Activated CD8-positive, alpha-beta T cell treated with anti-CD3 and anti-CD28 coated beads, Interleukin-2, amount 10 ng/mL, durations not matched to agents 7 days and 5 days (primary cell): ENCODE data around the gene TMBIM1. TPM values are rescaled to one million over a fixed set of nuclear protein-coding genes. Genes with fewer than 3 reads are reported as not detected.
"Not testable (repeated sequence)": the region's sequence is repeated elsewhere in the genome, so short reads cannot be mapped to it uniquely, and the experiment has no call there.

Experiments used
- ATAC-seq: fragments of 150-1000 bp; cut with Tn5 transposase; one replicate; pipeline ENCODE4 v1.10.0; 2021; ENCODE audit warnings: moderate library complexity
- CTCF ChIA-PET: fragments of 350-600 bp; sonication (Branson Sonifier 250); formaldehyde crosslinking; loops from one replicate; lab custom pipeline; 2021; ENCODE audit warnings: antibody characterized with exemption; lab: Charles Lee
- POLR2A ChIA-PET: fragments of 350-600 bp; sonication (Branson Sonifier 250); formaldehyde crosslinking; loops from one replicate; lab custom pipeline; 2021; ENCODE audit warnings: antibody characterized with exemption; lab: Charles Lee
- DNase-seq: peaks from one replicate; pipeline ENCODE4 v3.0.0-alpha.2; 2020
- H3K27ac Mint-ChIP-seq: one replicate; pipeline ENCODE4 v1.8.0; 2021; ENCODE audit warnings: mild to moderate bottlenecking, mixed read lengths
- H3K27me3 Mint-ChIP-seq: one replicate; pipeline ENCODE4 v1.8.0; 2021; ENCODE audit warnings: low read depth, mixed read lengths
- H3K36me3 Mint-ChIP-seq: one replicate; pipeline ENCODE4 v1.8.0; 2021; ENCODE audit warnings: low read depth, mixed read lengths
- H3K4me1 Mint-ChIP-seq: one replicate; pipeline ENCODE4 v1.8.0; 2021; ENCODE audit warnings: low read depth, mixed read lengths
- H3K4me3 Mint-ChIP-seq: one replicate; pipeline ENCODE4 v1.8.0; 2021; ENCODE audit warnings: mild to moderate bottlenecking, mixed read lengths
- H3K9me3 Mint-ChIP-seq: one replicate; pipeline ENCODE4 v1.8.0; 2022; ENCODE audit warnings: mixed read lengths; ENCODE audit not compliant: insufficient read depth
- total RNA-seq, 2 experiments: library from RNA; stranded (reverse); gene quantifications; one replicate each; pipeline ENCODE4 v1.2.3, GENCODE V29; 2021

The TMBIM1 gene
- total RNA-seq, 2 experiments from 2014 or later, result 52.9 to 58.9 TPM

DNA sequence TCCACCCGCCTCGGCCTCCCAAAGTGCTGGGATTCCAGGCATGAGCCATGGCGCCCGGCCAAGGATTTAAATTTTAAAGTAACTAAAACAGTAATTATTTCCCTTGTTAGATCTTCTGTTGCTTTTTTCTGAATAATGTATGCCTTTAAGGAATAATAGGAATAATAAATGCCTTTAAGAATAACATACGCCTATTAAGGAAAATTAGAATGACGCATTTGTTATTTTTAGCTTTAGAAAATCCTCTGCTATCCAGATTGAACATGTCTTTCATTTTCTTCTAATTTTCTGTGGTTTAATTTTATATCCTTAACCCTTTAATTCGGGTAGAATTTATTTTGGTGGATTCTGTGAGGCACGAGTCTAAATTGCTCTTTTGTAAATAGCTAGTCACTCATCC is 23.1 kb upstream of the TMBIM1 start:
- DNase-seq (no peak), ATAC-seq (no peak)
- no peak overlapping the region for H3K4me3 Mint-ChIP-seq
- H3K4me1 Mint-ChIP-seq, result peaks cover 25% of the 10 kb centered on the region
- H3K36me3 Mint-ChIP-seq, result no peaks in the 10 kb centered on the region
- ChIA-PET POLR2A (no interaction called here), CTCF (interaction anchor here (0.9 to 1.2 kb wide), 3 partner anchors 14 to 42 kb away, joined by 3 to 6 read pairs (median 4); partner anchors contain the start of gene CATIP)
- H3K9me3 Mint-ChIP-seq, result no peaks in the 10 kb centered on the region
- no peaks in the 10 kb centered on the region for H3K27me3 Mint-ChIP-seq
- H3K27ac Mint-ChIP-seq, result no peak overlapping the region

DNA sequence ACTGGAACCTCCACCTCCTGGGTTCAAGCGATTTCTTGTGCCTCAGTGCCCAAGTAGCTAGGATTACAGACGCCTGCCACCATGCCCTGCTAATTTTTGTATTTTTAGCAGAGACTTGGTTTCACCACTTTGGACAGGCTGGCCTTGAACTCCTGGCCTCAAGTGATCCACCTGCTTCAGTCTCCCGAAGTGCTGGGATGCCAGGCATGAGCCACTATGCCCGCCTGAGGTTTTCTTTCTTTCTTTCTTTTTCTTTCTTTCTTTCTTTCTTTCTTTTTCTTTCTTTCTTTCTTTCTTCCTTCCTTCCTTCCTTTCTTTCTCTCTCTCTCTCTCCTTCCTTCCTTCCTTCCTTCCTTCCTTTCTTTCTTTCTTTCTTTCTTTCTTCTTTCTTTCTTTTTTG is 22.5 kb upstream of the TMBIM1 start:
- POLR2A ChIA-PET, H3K27ac Mint-ChIP-seq, ATAC-seq, DNase-seq, H3K4me3 Mint-ChIP-seq, H3K36me3 Mint-ChIP-seq, H3K27me3 Mint-ChIP-seq, H3K9me3 Mint-ChIP-seq: not testable (repeated sequence)
- H3K4me1 Mint-ChIP-seq, result peaks cover 25% of the 10 kb centered on the region
- CTCF ChIA-PET, result interaction anchor here (1.2 kb wide), 1 partner anchor 13 kb away, joined by 6 read pairs; no protein-coding TSS in a partner anchor

DNA sequence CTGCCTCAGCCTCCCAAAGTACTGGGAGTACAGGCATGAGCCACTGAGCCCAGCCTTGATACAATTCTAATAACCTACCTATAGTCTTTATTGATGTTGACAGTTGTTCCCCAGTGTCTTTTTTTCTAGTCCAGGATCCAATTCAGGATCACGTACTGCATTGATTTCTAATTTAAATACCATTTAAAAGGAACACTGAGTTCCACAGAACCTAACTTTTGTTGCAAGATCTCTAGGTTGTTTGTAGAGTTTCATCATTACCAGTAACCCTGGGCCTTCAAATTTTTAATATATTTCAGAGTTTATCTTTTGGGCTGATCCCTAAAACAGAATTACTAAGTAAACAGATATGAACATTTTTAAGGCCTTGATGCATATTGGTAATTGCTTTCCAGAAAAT is 21.1 kb upstream of the TMBIM1 start:
- Mint-ChIP-seq H3K4me1 (peaks cover 26% of the 10 kb centered on the region), H3K36me3 (no peaks in the 10 kb centered on the region), H3K27ac (no peak overlapping the region), H3K27me3 (no peaks in the 10 kb centered on the region), H3K4me3 (no peak overlapping the region), H3K9me3 (no peaks in the 10 kb centered on the region)
- DNase-seq (no peak), ATAC-seq (no peak)
- CTCF ChIA-PET, result no interaction called here
- POLR2A ChIA-PET, result no interaction called here

DNA sequence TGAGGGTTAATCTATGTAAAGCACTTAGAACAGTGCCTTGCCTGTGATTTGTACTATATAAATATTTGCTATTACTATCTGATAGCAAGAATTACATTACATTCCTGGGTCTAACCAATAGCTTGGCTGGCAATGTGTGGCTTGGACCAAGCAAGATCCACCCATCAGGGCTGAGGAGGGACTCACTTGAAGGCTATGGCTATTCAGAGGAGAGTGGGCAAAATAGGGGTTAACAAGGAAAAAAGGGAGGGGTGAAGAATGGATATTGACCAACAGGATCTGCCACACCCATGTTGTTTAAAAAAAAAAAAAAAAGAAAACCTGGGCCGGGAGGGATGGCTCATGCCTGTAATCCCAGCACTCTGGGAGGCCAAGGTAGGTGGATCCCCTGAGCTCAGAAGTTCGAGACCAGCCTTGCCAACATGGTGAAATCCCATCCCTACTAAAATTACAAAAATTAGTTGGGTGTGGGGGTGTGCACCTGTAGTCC is 20.0 kb upstream of the TMBIM1 start:
- Mint-ChIP-seq H3K4me1 (peaks cover 27% of the 10 kb centered on the region), H3K27me3 (no peaks in the 10 kb centered on the region)
- CTCF ChIA-PET, result interaction anchor here (0.9 to 1.0 kb wide), 2 partner anchors 10 to 20 kb away, joined by 4 read pairs; no protein-coding TSS in a partner anchor

GRCh38 chr2:218311541-218312266 is 19.4 kb upstream of the TMBIM1 start:
- CTCF ChIA-PET, result interaction anchor here (0.8 to 1.0 kb wide), 4 partner anchors 10 to 44 kb away, joined by 3 to 4 read pairs (median 4); no protein-coding TSS in a partner anchor
- H3K4me3 Mint-ChIP-seq, H3K9me3 Mint-ChIP-seq, H3K27ac Mint-ChIP-seq, H3K27me3 Mint-ChIP-seq, H3K36me3 Mint-ChIP-seq, ATAC-seq, DNase-seq, POLR2A ChIA-PET: not testable (repeated sequence)
- H3K4me1 Mint-ChIP-seq, result peaks cover 21% of the 10 kb centered on the region

More for the DNA sequence above, 20.0 kb upstream of the TMBIM1 start:
- no peak for ATAC-seq
- H3K4me3 Mint-ChIP-seq, result no peak overlapping the region
- no peaks in the 10 kb centered on the region for H3K9me3 Mint-ChIP-seq
- H3K27ac Mint-ChIP-seq, result no peak overlapping the region
- no peak for DNase-seq
- POLR2A ChIA-PET, result no interaction called here
- H3K36me3 Mint-ChIP-seq, result no peaks in the 10 kb centered on the region

GRCh38 chr2:218310853-218311540 is 18.7 kb upstream of the TMBIM1 start:
- no peaks in the 10 kb centered on the region for H3K9me3 Mint-ChIP-seq
- no peaks in the 10 kb centered on the region for H3K27me3 Mint-ChIP-seq
- H3K4me3 Mint-ChIP-seq, result no peak overlapping the region
- peaks cover 15% of the 10 kb centered on the region for H3K4me1 Mint-ChIP-seq
- DNase-seq, result no peak
- H3K36me3 Mint-ChIP-seq, result no peaks in the 10 kb centered on the region
- no peak overlapping the region for H3K27ac Mint-ChIP-seq
- CTCF ChIA-PET, result interaction anchor here (0.8 to 0.9 kb wide), 2 partner anchors 9 to 45 kb away, joined by 3 to 4 read pairs; no protein-coding TSS in a partner anchor
- ATAC-seq, result no peak
- POLR2A ChIA-PET, result no interaction called here

DNA sequence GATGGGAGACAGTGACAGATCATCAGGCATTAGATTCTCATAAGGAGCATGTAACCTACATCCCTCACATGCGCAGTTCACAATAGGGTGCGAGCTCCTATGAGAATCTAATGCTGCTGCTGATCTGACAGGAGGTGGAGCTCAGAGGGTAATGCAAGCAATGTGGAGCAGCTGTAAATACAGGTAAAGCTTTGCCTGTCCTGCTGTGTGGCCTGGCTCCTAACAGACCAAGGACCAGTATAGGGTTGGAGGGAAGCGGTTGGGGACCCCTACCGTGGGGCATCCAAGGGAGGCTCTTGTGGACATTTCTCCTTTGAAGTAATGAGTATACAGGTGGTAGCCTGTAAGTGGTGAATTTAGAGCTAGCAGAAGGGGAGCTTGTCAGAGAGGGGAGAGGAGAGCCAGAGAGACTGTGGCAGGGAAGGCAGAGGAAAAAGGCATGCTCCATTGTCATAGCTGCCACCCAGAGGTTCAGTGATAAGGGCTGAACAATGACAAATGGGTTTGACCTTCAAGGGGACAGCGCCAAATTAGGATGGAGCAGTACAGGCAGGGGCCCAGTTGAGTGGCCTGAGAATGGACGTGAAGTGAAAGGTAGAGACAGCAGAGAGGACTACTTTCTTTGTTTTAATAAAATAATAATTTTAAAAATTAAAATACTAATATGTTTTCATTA is 15.2 kb upstream of the TMBIM1 start:
- Mint-ChIP-seq H3K27ac (no peak overlapping the region), H3K27me3 (no peaks in the 10 kb centered on the region), H3K9me3 (no peaks in the 10 kb centered on the region), H3K36me3 (no peaks in the 10 kb centered on the region), H3K4me3 (no peak overlapping the region), H3K4me1 (peaks cover 9% of the 10 kb centered on the region)
- CTCF ChIA-PET, result interaction anchor here (0.9 to 2.9 kb wide), 4 partner anchors 13 to 49 kb away, joined by 3 to 12 read pairs (median 4); partner anchors contain the start of genes CATIP and TMBIM1
- no peak for ATAC-seq
- POLR2A ChIA-PET, result no interaction called here
- no peak for DNase-seq

- Mint-ChIP-seq H3K4me1 (peaks cover 13% of the 10 kb centered on the region), H3K4me3 (no peak overlapping the region), H3K27ac (no peak overlapping the region), H3K36me3 (no peaks in the 10 kb centered on the region), H3K9me3 (no peaks in the 10 kb centered on the region), H3K27me3 (no peaks in the 10 kb centered on the region)
- ChIA-PET CTCF (interaction anchor here (0.7 to 2.9 kb wide), 4 partner anchors 14 to 50 kb away, joined by 3 to 12 read pairs (median 4); partner anchors contain the start of genes CATIP, PNKD and TMBIM1), POLR2A (interaction anchor here (0.6 kb wide), 1 partner anchor 15 kb away, joined by 3 read pairs; no protein-coding TSS in a partner anchor)
- DNase-seq (no peak), ATAC-seq (no peak)
Measured at GRCh38 chr2:218306184-218306920, 14.0 kb upstream of the TMBIM1 start.

DNA sequence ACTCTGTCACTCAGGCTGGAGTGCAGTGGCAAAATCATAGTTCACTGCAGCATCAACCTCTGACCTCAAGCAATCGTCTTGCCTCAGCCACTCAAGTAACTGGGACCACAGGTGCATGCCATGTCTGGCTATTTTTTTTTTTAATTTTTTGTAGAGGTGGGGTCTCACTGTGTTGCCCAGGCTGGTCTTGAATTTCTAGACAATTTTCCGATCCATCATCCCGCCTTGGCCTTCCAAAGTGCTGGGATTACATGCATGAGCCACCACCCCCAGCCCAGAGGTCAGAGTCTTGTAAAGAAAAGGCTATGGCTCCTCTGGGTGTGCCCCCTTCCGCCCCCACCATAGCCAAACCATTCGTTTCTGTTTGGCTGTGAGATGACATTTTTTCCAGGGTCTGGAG is 13.1 kb upstream of the TMBIM1 start:
- Mint-ChIP-seq H3K36me3 (no peaks in the 10 kb centered on the region), H3K4me1 (peaks cover 16% of the 10 kb centered on the region), H3K27ac (no peak overlapping the region), H3K4me3 (no peak overlapping the region), H3K9me3 (no peaks in the 10 kb centered on the region), H3K27me3 (no peaks in the 10 kb centered on the region)
- no peak for ATAC-seq
- DNase-seq, result no peak
- ChIA-PET CTCF (interaction anchor here (0.6 to 4.3 kb wide), 2 partner anchors 14 to 52 kb away, joined by 3 to 62 read pairs; partner anchors contain the start of gene CATIP), POLR2A (no interaction called here)

GRCh38 chr2:218301176-218301819 is 9.0 kb upstream of the TMBIM1 start:
- H3K27ac Mint-ChIP-seq, result peak overlapping the region; percentile 46
- CTCF ChIA-PET, result interaction anchor here (0.8 to 4.3 kb wide), 26 partner anchors 10 to 347 kb away, joined by 3 to 62 read pairs (median 4); partner anchors contain the start of genes AAMP, CATIP, PNKD and TMBIM1

More at GRCh38 chr2:218301176-218301819, 9.0 kb upstream of the TMBIM1 start:
- H3K27me3 Mint-ChIP-seq, result no peaks in the 10 kb centered on the region
- peak; percentile 88 for ATAC-seq
- POLR2A ChIA-PET, result interaction anchor here (1.0 to 1.5 kb wide), 2 partner anchors 31 to 95 kb away, joined by 4 to 7 read pairs; partner anchors contain the start of gene PNKD
- no peak overlapping the region for H3K4me3 Mint-ChIP-seq
- H3K9me3 Mint-ChIP-seq, result no peaks in the 10 kb centered on the region
- DNase-seq, result peak; percentile 95
- peaks cover 7% of the 10 kb centered on the region for H3K4me1 Mint-ChIP-seq
- H3K36me3 Mint-ChIP-seq, result no peaks in the 10 kb centered on the region
